Activated naive CD4-positive, alpha-beta T cell (primary cell): ENCODE data around the gene PRKAR1A.

Experiments
- DNase-seq, 4 experiments: peaks; one replicate each; lab custom pipeline; 2025; lab: John Stamatoyannopoulos, UW

Gene PRKAR1A

DNA sequence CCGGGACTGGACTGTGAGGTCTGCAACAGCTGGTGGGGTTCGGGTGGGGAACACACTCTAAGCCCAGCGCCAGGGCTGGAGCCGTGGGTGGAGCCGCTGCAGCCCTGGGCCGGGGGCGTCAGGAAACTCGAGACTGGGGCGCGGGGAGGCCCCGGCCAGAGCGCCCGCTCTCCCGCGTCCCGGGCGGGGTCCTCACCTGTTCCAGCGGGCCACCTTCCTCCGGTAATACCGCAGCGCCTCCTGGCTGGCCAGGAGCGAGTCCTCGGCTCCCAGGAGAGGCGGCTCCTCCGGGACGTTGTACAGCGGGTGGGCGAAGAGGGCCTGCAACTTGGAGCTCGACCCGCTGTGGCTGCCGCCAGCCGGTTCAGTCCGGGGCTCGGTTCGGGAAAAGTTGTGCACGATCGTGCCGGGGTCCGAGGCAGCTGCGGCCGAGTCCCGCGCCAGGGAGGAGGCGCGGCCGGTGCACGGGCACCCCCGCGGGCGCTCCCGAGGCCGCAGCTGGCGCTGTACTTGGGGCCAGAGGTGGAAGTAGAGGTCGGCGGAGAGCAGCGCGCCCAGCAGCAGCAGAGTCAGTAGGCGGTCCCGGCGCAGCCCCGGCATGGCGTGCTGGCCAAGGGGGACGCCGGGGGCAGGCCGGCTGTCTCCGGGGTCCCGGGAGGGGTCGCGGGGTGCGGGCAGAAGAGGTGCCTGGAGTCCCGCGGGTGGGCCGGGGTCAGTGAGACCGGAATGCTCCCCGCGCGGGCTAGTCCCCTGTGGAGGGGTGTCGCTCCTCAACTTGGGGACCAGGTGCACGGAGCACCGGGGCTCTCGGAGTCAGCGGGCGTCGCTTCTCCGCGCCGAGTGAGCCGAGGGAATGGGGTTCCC is 88.1 kb downstream of the PRKAR1A start:
- DNase-seq: no peak
